CD4-positive, alpha-beta memory T cell (primary cell): Measurements from ENCODE around the gene HYAL1. TPM values are rescaled to one million over a fixed set of nuclear protein-coding genes. Genes with fewer than 3 reads are reported as not detected.

Experiments used
- CTCF ChIA-PET: fragments of 350-600 bp; sonication (Branson Sonifier 250); formaldehyde crosslinking; loops from one replicate; lab custom pipeline; 2021; ENCODE audit warnings: inconsistent platforms; ENCODE audit not compliant: partially characterized antibody; lab: Charles Lee
- POLR2A ChIA-PET: fragments of 350-600 bp; sonication (Branson Sonifier 250); formaldehyde crosslinking; loops from one replicate; lab custom pipeline; 2021; ENCODE audit not compliant: partially characterized antibody; lab: Charles Lee
- DNase-seq, 5 donors: peaks; one replicate each; pipeline versions ENCODE4 v3.0.0 to v3.0.0-alpha.2; 2020 to 2022; ENCODE audit warnings: mixed read lengths in 1 of 5
- H3K27ac ChIP-seq: one replicate; pipeline ENCODE4 v1.7.0; 2013; ENCODE audit warnings: low read depth, low read length
- H3K27me3 ChIP-seq: 2 replicates; pipeline ENCODE4 v1.7.0; 2013; ENCODE audit warnings: mild to moderate bottlenecking, low read length, moderate library complexity; ENCODE audit not compliant: insufficient read depth
- H3K36me3 ChIP-seq: 2 replicates; pipeline ENCODE4 v1.7.0; 2013; ENCODE audit warnings: mild to moderate bottlenecking, low read length, moderate library complexity; ENCODE audit not compliant: insufficient read depth
- H3K4me1 ChIP-seq: 2 replicates; pipeline ENCODE4 v1.7.0; 2013; ENCODE audit warnings: mild to moderate bottlenecking, low read length, moderate library complexity; ENCODE audit not compliant: insufficient read depth
- H3K4me3 ChIP-seq, 2 donors: one replicate each; pipeline ENCODE4 v1.7.0; 2013; ENCODE audit warnings: low read length in 2 of 2, mild to moderate bottlenecking in 1 of 2
- H3K9me3 ChIP-seq, 2 donors: one replicate each; pipeline ENCODE4 v1.7.0; 2013; ENCODE audit warnings: low read length in 2 of 2, control low read depth in 1 of 2; ENCODE audit not compliant: control insufficient read depth in 1 of 2
- H3K27ac Mint-ChIP-seq, 7 donors: one replicate each; pipeline ENCODE4 v1.8.0; 2020 to 2021; ENCODE audit warnings: mixed read lengths in 7 of 7, mild to moderate bottlenecking in 6 of 7, inconsistent platforms in 3 of 7, moderate library complexity in 3 of 7
- H3K27me3 Mint-ChIP-seq, 2 donors: one replicate each; pipeline ENCODE4 v1.8.0; 2020 to 2021; ENCODE audit warnings: mixed read lengths in 2 of 2
- H3K36me3 Mint-ChIP-seq, 2 donors: one replicate each; pipeline ENCODE4 v1.8.0; 2020 to 2021; ENCODE audit warnings: mixed read lengths in 2 of 2, inconsistent platforms in 1 of 2, mild to moderate bottlenecking in 1 of 2
- H3K4me1 Mint-ChIP-seq, 4 donors: one replicate each; pipeline ENCODE4 v1.8.0; 2020 to 2021; ENCODE audit warnings: mixed read lengths in 4 of 4, mild to moderate bottlenecking in 1 of 4
- H3K4me3 Mint-ChIP-seq, 8 donors: one replicate each; pipeline ENCODE4 v1.8.0; 2020 to 2021; ENCODE audit warnings: mixed read lengths in 8 of 8, mild to moderate bottlenecking in 7 of 8, moderate library complexity in 6 of 8, inconsistent platforms in 3 of 8
- H3K9me3 Mint-ChIP-seq, 8 donors: one replicate each; pipeline ENCODE4 v1.8.0; 2020 to 2021; ENCODE audit warnings: mixed read lengths in 8 of 8, mild to moderate bottlenecking in 5 of 8, inconsistent platforms in 3 of 8, moderate library complexity in 1 of 8
- intact Hi-C: fragments of 100-400 bp; cut with micrococcal nuclease; formaldehyde crosslinking; loops from one replicate; pipeline ENCODE4 v1.15.1; 2023
- polyA plus RNA-seq, 2 donors: library from polyadenylated mRNA; unstranded; fragments of 300-500 nt; fragmentation: Illumina TruSeq; gene quantifications; one replicate each; pipeline ENCODE4 v1.2.3, GENCODE V29; 2021
- total RNA-seq, 2 experiments: library from RNA; stranded (reverse); gene quantifications; one replicate each; pipeline ENCODE4 v1.2.3, GENCODE V29; 2021

The HYAL1 gene
- total and polyA plus RNA-seq, 4 experiments from 2014 or later = 0.09 to 0.50 (median 0.29) TPM

- CTCF ChIA-PET = interaction anchor here (1.1 kb wide), 1 partner anchor 29 kb away, joined by 3 read pairs; no protein-coding TSS in a partner anchor
- Mint-ChIP-seq H3K27ac (peak overlapping the region in 2 of 7 donors; percentile 50 to 77), H3K9me3 (peaks cover 0 to 1% (median 0%) of the 10 kb centered on the region in 8 donors), H3K27me3 (no peaks in the 10 kb centered on the region), H3K36me3 (peaks cover 0 to 13% of the 10 kb centered on the region in 2 donors), H3K4me1 (peaks cover 16 to 56% (median 30%) of the 10 kb centered on the region in 4 donors), H3K4me3 (peak overlapping the region in 1 of 8 donors; percentile 6)
- Histone ChIP-seq H3K4me3 (no peak overlapping the region), H3K4me1 (peaks cover 38% of the 10 kb centered on the region), H3K9me3 (no peaks in the 10 kb centered on the region), H3K27ac (no peak overlapping the region), H3K36me3 (peaks cover 7% of the 10 kb centered on the region), H3K27me3 (no peaks in the 10 kb centered on the region)
- intact Hi-C loops = no loop called here
- DNase-seq = peak in 1 of 5 donors; percentile 31
- POLR2A ChIA-PET = interaction anchor here (0.6 to 9.2 kb wide), 2 partner anchors 43 to 692 kb away, joined by 5 to 178 read pairs; partner anchors contain the start of gene RASSF1
Measured at GRCh38 chr3:50294492-50295403, 8.6 kb downstream of the HYAL1 start.

GRCh38 chr3:50294089-50294488 is 9.3 kb downstream of the HYAL1 start:
- H3K36me3 Mint-ChIP-seq = peaks cover 0 to 15% of the 10 kb centered on the region in 2 donors
- no peak for DNase-seq
- peak overlapping the region in 2 of 7 donors; percentile 50 to 60 for H3K27ac Mint-ChIP-seq
- Histone ChIP-seq H3K27ac (no peak overlapping the region), H3K9me3 (no peaks in the 10 kb centered on the region), H3K27me3 (no peaks in the 10 kb centered on the region), H3K4me3 (no peak overlapping the region), H3K36me3 (peaks cover 13% of the 10 kb centered on the region), H3K4me1 (peaks cover 36% of the 10 kb centered on the region)
- ChIA-PET POLR2A (interaction anchor here (0.8 to 9.2 kb wide), 2 partner anchors 31 to 44 kb away, joined by 3 to 178 read pairs; partner anchors contain the start of gene RASSF1), CTCF (interaction anchor here (1.1 kb wide), 1 partner anchor 30 kb away, joined by 3 read pairs; no protein-coding TSS in a partner anchor)
- intact Hi-C loops = no loop called here
- H3K4me3 Mint-ChIP-seq = no peak overlapping the region
- no peaks in the 10 kb centered on the region for H3K27me3 Mint-ChIP-seq
- H3K9me3 Mint-ChIP-seq = peaks cover 0 to 1% (median 0%) of the 10 kb centered on the region in 8 donors
- H3K4me1 Mint-ChIP-seq = peaks cover 15 to 54% (median 30%) of the 10 kb centered on the region in 4 donors

- Histone ChIP-seq H3K4me3 (no peak overlapping the region), H3K9me3 (no peaks in the 10 kb centered on the region), H3K4me1 (peaks cover 31% of the 10 kb centered on the region), H3K36me3 (peaks cover 21% of the 10 kb centered on the region), H3K27me3 (no peaks in the 10 kb centered on the region), H3K27ac (peak overlapping the region; percentile 68)
- intact Hi-C loops = no loop called here
- Mint-ChIP-seq H3K9me3 (peaks cover 0 to 1% (median 0%) of the 10 kb centered on the region in 8 donors), H3K4me3 (peak overlapping the region in 6 of 8 donors; percentile 8 to 89 (median 86)), H3K4me1 (peaks cover 15 to 47% (median 27%) of the 10 kb centered on the region in 4 donors), H3K27ac (peak overlapping the region; percentile 90 to 99 (median 98)), H3K27me3 (no peaks in the 10 kb centered on the region), H3K36me3 (peaks cover 0 to 19% of the 10 kb centered on the region in 2 donors)
- ChIA-PET POLR2A (interaction anchor here (0.7 to 9.2 kb wide), 11 partner anchors 26 to 953 kb away, joined by 3 to 178 read pairs (median 10); partner anchors contain the start of genes CYB561D2, GNAI2, HEMK1 and NPRL2), CTCF (interaction anchor here (0.6 to 1.1 kb wide), 2 partner anchors 29 to 1626 kb away, joined by 3 to 6 read pairs; no protein-coding TSS in a partner anchor)
- DNase-seq = peak in 1 of 5 donors; percentile 35
Measured at GRCh38 chr3:50293079-50293801, 10.1 kb downstream of the HYAL1 start.

GRCh38 chr3:50292159-50293078 is 11.0 kb downstream of the HYAL1 start, which contains the start of gene IFRD2:
Gene IFRD2 (minus strand): TSS chr3:50292429. CDS start chr3:50292274, 155 bp downstream.
- H3K27ac ChIP-seq = peak within 1 kb of the TSS; percentile 68
- ChIA-PET POLR2A (interaction anchor here (0.7 to 9.2 kb wide), 17 partner anchors 23 to 1765 kb away, joined by 3 to 178 read pairs (median 7); partner anchors contain the start of genes CYB561D2, GNAI2, HEMK1 and NPRL2), CTCF (interaction anchor here (0.6 to 1.6 kb wide), 6 partner anchors 29 to 1625 kb away, joined by 3 to 8 read pairs (median 4); no protein-coding TSS in a partner anchor)
- peaks cover 24% of the 10 kb centered on the region for H3K4me1 ChIP-seq
- H3K4me3 ChIP-seq = peak within 1 kb of the TSS; percentile 76
- peak; percentile 94 to 98 (median 95) for DNase-seq
- H3K36me3 Mint-ChIP-seq = peaks cover 0 to 25% of the 10 kb centered on the region in 2 donors
- no peaks in the 10 kb centered on the region for H3K9me3 ChIP-seq
- H3K27ac Mint-ChIP-seq = peak within 1 kb of the TSS; percentile 90 to 99 (median 98)
- no peaks in the 10 kb centered on the region for H3K27me3 ChIP-seq
- no peaks in the 10 kb centered on the region for H3K27me3 Mint-ChIP-seq
- intact Hi-C loops = loop anchor here (1.0 kb wide), 6 partner anchors 29 to 67 kb away; partner anchors contain the start of genes CYB561D2, GNAI2, NPRL2 and TMEM115
- peak within 1 kb of the TSS; percentile 82 to 92 (median 88) for H3K4me3 Mint-ChIP-seq
- H3K4me1 Mint-ChIP-seq = peaks cover 12 to 39% (median 22%) of the 10 kb centered on the region in 4 donors
- H3K36me3 ChIP-seq = peaks cover 25% of the 10 kb centered on the region
- H3K9me3 Mint-ChIP-seq = peaks cover 0 to 1% (median 0%) of the 10 kb centered on the region in 8 donors

GRCh38 chr3:50290161-50290641 is 13.2 kb downstream of the HYAL1 start:
- Mint-ChIP-seq H3K36me3 (peaks cover 0 to 25% of the 10 kb centered on the region in 2 donors), H3K4me1 (peaks cover 12 to 28% (median 18%) of the 10 kb centered on the region in 4 donors), H3K27ac (peak overlapping the region in 2 of 7 donors; percentile 4 to 23), H3K4me3 (peak overlapping the region in 3 of 8 donors; percentile 28 to 38 (median 29)), H3K27me3 (no peaks in the 10 kb centered on the region), H3K9me3 (peaks cover 0 to 1% (median 0%) of the 10 kb centered on the region in 8 donors)
- CTCF ChIA-PET = interaction anchor here (1.1 to 1.3 kb wide), 2 partner anchors 34 to 65 kb away, joined by 3 to 6 read pairs; no protein-coding TSS in a partner anchor
- Histone ChIP-seq H3K9me3 (no peaks in the 10 kb centered on the region), H3K4me1 (peaks cover 24% of the 10 kb centered on the region), H3K27me3 (no peaks in the 10 kb centered on the region), H3K27ac (no peak overlapping the region), H3K36me3 (peaks cover 25% of the 10 kb centered on the region), H3K4me3 (no peak overlapping the region)
- peak in 1 of 5 donors; percentile 40 for DNase-seq
- POLR2A ChIA-PET = interaction anchor here (1.3 kb wide), 1 partner anchor 9 kb away, joined by 4 read pairs; the partner anchor contains the start of genes HYAL3 and NAA80
- intact Hi-C loops = no loop called here
